K562 (cell line): ENCODE measurements around the gene MYOG. TPM values are rescaled to one million over a fixed set of nuclear protein-coding genes. Genes with fewer than 3 reads are reported as not detected.
A peak's percentile ranks its signal among the peaks of the same experiment; 100 is the strongest.

Source experiments
- ATAC-seq: fragments of 200-7000 bp; cut with Tn5 transposase; 3 replicates; pipeline ENCODE4 v1.9.1; 2020; ENCODE audit warnings: moderate library complexity
- BruUV-seq: library from RNA; stranded (reverse); fragments of 400-500 nt; replicated peaks from 2 replicates; lab custom pipeline; 2021; lab: Mats Ljungman, UMichigan
- CTCF ChIA-PET: fragments of 300-600 bp; formaldehyde crosslinking; extraction: SDS; loops from one replicate; lab custom pipeline; 2021; ENCODE audit warnings: low intra/inter-chr PET ratio; lab: Yijun Ruan, JAX
- POLR2A ChIA-PET: fragments of 300-600, 350-650 bp; sonication (Branson Sonifier 250); formaldehyde crosslinking; extraction: SDS; loops from one replicate; lab custom pipeline; 2021; ENCODE audit warnings: antibody characterized with exemption, inconsistent platforms; lab: Yijun Ruan, JAX
- DNase-seq, 4 experiments: peaks; one replicate each; pipeline versions ENCODE4 v3.0.0 to v3.0.0-alpha.2; 2011 to 2018; ENCODE audit warnings: low spot score in 3 of 4, mixed read lengths in 3 of 4; ENCODE audit errors: extremely low read depth in 1 of 4
- FAIRE-seq: peaks from 2 replicates; lab custom pipeline; 2011; peaks lifted over from hg19 to GRCh38; lab: Jason Lieb, UNC
- H2AFZ ChIP-seq: 2 replicates; pipeline ENCODE4 v1.6.0; 2011; ENCODE audit warnings: low read depth, low read length, control low read depth, inconsistent platforms
- H3K27ac ChIP-seq: fragments of 200-600 bp; 3 replicates; pipeline ENCODE4 v1.8.0; 2011; ENCODE audit warnings: low read depth, mild to moderate bottlenecking, control low read depth, inconsistent platforms, low read length, moderate library complexity, mixed read lengths; ENCODE audit errors: extremely low read depth
- H3K27me3 ChIP-seq, 2 experiments: fragments of 300-600 bp in 1 of 2; 2 replicates in 1 of 2; 3 replicates in 1 of 2; pipeline versions ENCODE4 v1.6.0 to v1.8.0; 2011; ENCODE audit warnings: inconsistent platforms in 2 of 2, low read length in 2 of 2, mild to moderate bottlenecking in 1 of 2, mixed read lengths in 1 of 2, moderate library complexity in 1 of 2; ENCODE audit not compliant: control insufficient read depth in 2 of 2, insufficient read depth in 2 of 2
- H3K36me3 ChIP-seq: fragments of 300-600 bp; 3 replicates; pipeline ENCODE4 v1.8.0; 2011; ENCODE audit warnings: mild to moderate bottlenecking, low read length, inconsistent platforms; ENCODE audit not compliant: control insufficient read depth, insufficient read depth
- H3K4me1 ChIP-seq, 2 experiments: fragments of 200-600 bp in 1 of 2; replicated peaks in 1 of 2; 2 replicates in 1 of 2; 3 replicates in 1 of 2; pipeline versions ENCODE4 v1.5.1 to v1.8.0; 2011; ENCODE audit warnings: inconsistent platforms in 2 of 2, low read length in 2 of 2, mild to moderate bottlenecking in 1 of 2, mixed read lengths in 1 of 2, moderate library complexity in 1 of 2; ENCODE audit not compliant: control insufficient read depth in 2 of 2, insufficient read depth in 2 of 2
- H3K4me2 ChIP-seq: 2 replicates; pipeline ENCODE4 v1.6.1; 2011; ENCODE audit warnings: low read length, control low read depth, inconsistent platforms, mixed read lengths; ENCODE audit not compliant: insufficient read depth
- H3K4me3 ChIP-seq: fragments of 200-600 bp; sonication (generic), shearing (Covaris generic); 2 replicates; pipeline ENCODE4 v1.5.1; 2016; ENCODE audit warnings: control low read depth, inconsistent platforms
- H3K79me2 ChIP-seq: fragments of 200-600 bp; 3 replicates; pipeline ENCODE4 v1.8.0; 2011; ENCODE audit warnings: low read length, inconsistent platforms; ENCODE audit not compliant: control insufficient read depth, insufficient read depth
- H3K9ac ChIP-seq, 2 experiments: 2 replicates each; pipeline versions ENCODE4 v1.6.0 to v1.6.1; 2011; ENCODE audit warnings: low read depth in 2 of 2, low read length in 2 of 2, control low read depth in 1 of 2, inconsistent platforms in 1 of 2, mild to moderate bottlenecking in 1 of 2, mixed read lengths in 1 of 2; ENCODE audit not compliant: insufficient read depth in 1 of 2
- H3K9me1 ChIP-seq: one replicate; pipeline ENCODE4 v1.6.0; 2011; ENCODE audit warnings: inconsistent platforms, mild to moderate bottlenecking, low read length, moderate library complexity; ENCODE audit not compliant: control insufficient read depth, insufficient read depth
- H3K9me3 ChIP-seq: replicated peaks from 2 replicates; pipeline ENCODE4 v1.5.1; 2011; ENCODE audit warnings: low read depth, low read length, inconsistent platforms; ENCODE audit not compliant: control insufficient read depth, insufficient read depth
- H4K20me1 ChIP-seq: replicated peaks from 2 replicates; pipeline ENCODE4 v1.6.1; 2011; ENCODE audit warnings: low read length, inconsistent platforms, mixed read lengths; ENCODE audit not compliant: control insufficient read depth, insufficient read depth
- CHCHD3 ChIP-seq: fragments of 250-450 bp; sonication (Bioruptor Pico); IDR thresholded peaks from 2 replicates; pipeline ENCODE4 v2.1.2; 2022; ENCODE audit warnings: mild to moderate bottlenecking
- ESRRB ChIP-seq: fragments of 250-450 bp; sonication (Bioruptor Pico); IDR thresholded peaks from 2 replicates; pipeline ENCODE4 v1.5.0; 2020; ENCODE audit warnings: mild to moderate bottlenecking, moderate library complexity, borderline replicate concordance
- FOXK2 ChIP-seq, 2 experiments: fragments of 450-650 bp; IDR thresholded peaks in 1 of 2; conservative IDR thresholded peaks in 1 of 2; 2 replicates each; pipeline ENCODE4 v1.6.1; 2016; ENCODE audit warnings: low read depth in 2 of 2, mild to moderate bottlenecking in 1 of 2
- HDAC8 ChIP-seq: fragments of 450-650 bp; IDR thresholded peaks from 2 replicates; pipeline ENCODE4 v1.6.1; 2016; ENCODE audit warnings: mild to moderate bottlenecking, missing genetic modification characterization, moderate library complexity, missing compliant biosample characterization
- HDGF ChIP-seq: fragments of 450-650 bp; IDR thresholded peaks from 2 replicates; pipeline ENCODE4 v1.6.1; 2016
- MAZ ChIP-seq, 2 experiments: fragments of 450-650 bp in 1 of 2; sonication (generic) in 1 of 2; formaldehyde crosslinking; IDR thresholded peaks in 1 of 2; conservative IDR thresholded peaks in 1 of 2; 2 replicates each; pipeline versions ENCODE4 v1.4.0 to v1.5.0; 2020; ENCODE audit warnings: mild to moderate bottlenecking in 1 of 2, missing genetic modification reagents in 1 of 2
- NELFE ChIP-seq: IDR thresholded peaks from 2 replicates; pipeline ENCODE4 v1.6.1; 2011; ENCODE audit warnings: mild to moderate bottlenecking; ENCODE audit not compliant: insufficient read depth, insufficient read length
- NR2C1 ChIP-seq, 2 experiments: fragments of 450-650 bp; IDR thresholded peaks; 2 replicates each; pipeline ENCODE4 v1.6.1; 2017; ENCODE audit warnings: mild to moderate bottlenecking in 2 of 2, antibody characterized with exemption in 1 of 2, inconsistent platforms in 1 of 2, missing compliant biosample characterization in 1 of 2, missing genetic modification characterization in 1 of 2
- NR4A1 ChIP-seq, 2 experiments: fragments of 250-450 bp in 1 of 2; fragments of 450-650 bp in 1 of 2; sonication (Bioruptor Pico) in 1 of 2; IDR thresholded peaks; 2 replicates each; pipeline versions ENCODE4 v1.4.0 to v1.6.1; 2016 to 2020; ENCODE audit warnings: mild to moderate bottlenecking in 2 of 2, missing compliant biosample characterization in 1 of 2, missing genetic modification characterization in 1 of 2, moderate library complexity in 1 of 2
- POU5F1 ChIP-seq: fragments of 150-350 bp; IDR thresholded peaks from 2 replicates; pipeline ENCODE4 v1.6.1; 2014; ENCODE audit warnings: borderline replicate concordance, low read length, low read depth, mild to moderate bottlenecking; ENCODE audit not compliant: partially characterized antibody
- TCF3 ChIP-seq: sonication (generic); formaldehyde crosslinking; IDR thresholded peaks from 2 replicates; pipeline ENCODE4 v1.4.0; 2020; ENCODE audit warnings: mild to moderate bottlenecking, missing genetic modification reagents
- ZNF551 ChIP-seq: fragments of 250-450 bp; sonication (Bioruptor Pico); IDR thresholded peaks from 2 replicates; pipeline ENCODE4 v1.5.0; 2021; ENCODE audit warnings: mild to moderate bottlenecking, moderate library complexity
- WGBS: fragments of 100-300 bp; shearing (Covaris generic); methylation state at CpG from one replicate; pipeline ENCODE4 v1.1.6; 2016; ENCODE audit warnings: low coverage, mixed read lengths; ENCODE audit not compliant: insufficient coverage; ENCODE audit errors: missing lambda C conversion rate; 5-methylcytosine and 5-hydroxymethylcytosine counted together
- in situ Hi-C: fragments of 300-500 bp; cut with MboI; formaldehyde crosslinking; loops from 4 replicates; pipeline ENCODE4 v1.15.0; 2018; ENCODE audit warnings: inconsistent platforms, mixed read lengths
- intact Hi-C: fragments of 100-400 bp; cut with micrococcal nuclease; formaldehyde crosslinking; loops from 2 replicates; pipeline ENCODE4 v1.14.2; 2022
- polyA plus RNA-seq, 8 experiments: library from polyadenylated mRNA; depleted of rRNA in 4 of 8; stranded (reverse) in 5 of 8; unstranded in 3 of 8; fragments of >200 nt; fragmentation: Nextera tagmentation in 2 of 8; fragmentation: Illumina TruSeq in 1 of 8; extraction: Ambion mirVana in 2 of 8; extraction: Trizol in 1 of 8; gene quantifications; 2 replicates each; pipeline versions ENCODE4 v1.2.1 to v1.2.3, GENCODE V29; 2011 to 2014; ENCODE audit warnings: inconsistent platforms in 1 of 8, missing spikeins in 1 of 8
- total RNA-seq, 7 experiments: library from RNA; depleted of rRNA in 6 of 7; stranded (reverse); fragments of >200 nt in 6 of 7; fragmentation: Illumina TruSeq in 2 of 7; extraction: Trizol in 2 of 7; gene quantifications; 2 replicates each; pipeline versions ENCODE4 v1.2.1 to v1.2.3, GENCODE V29; 2011 to 2021; ENCODE audit warnings: low replicate concordance in 1 of 7
- TF ChIP-seq, protein P1 (sequence below): sonication (generic); formaldehyde crosslinking; IDR thresholded peaks from 2 replicates; pipeline ENCODE4 v1.8.0; 2023; ENCODE audit warnings: missing genetic modification reagents, mild to moderate bottlenecking, borderline replicate concordance
- TF ChIP-seq, protein P2 (sequence below), 2 experiments: IDR thresholded peaks; 2 replicates each; pipeline ENCODE4 v1.6.1; 2012; ENCODE audit warnings: improper control_type of control experiment in 2 of 2, low read depth in 2 of 2, low read length in 2 of 2, borderline replicate concordance in 1 of 2

Gene MYOG
- total and polyA plus RNA-seq, 9 of the 15 experiments (the other 6 are each of a cell fraction or from before 2014, with no cell fraction given) = not detected

DNA sequence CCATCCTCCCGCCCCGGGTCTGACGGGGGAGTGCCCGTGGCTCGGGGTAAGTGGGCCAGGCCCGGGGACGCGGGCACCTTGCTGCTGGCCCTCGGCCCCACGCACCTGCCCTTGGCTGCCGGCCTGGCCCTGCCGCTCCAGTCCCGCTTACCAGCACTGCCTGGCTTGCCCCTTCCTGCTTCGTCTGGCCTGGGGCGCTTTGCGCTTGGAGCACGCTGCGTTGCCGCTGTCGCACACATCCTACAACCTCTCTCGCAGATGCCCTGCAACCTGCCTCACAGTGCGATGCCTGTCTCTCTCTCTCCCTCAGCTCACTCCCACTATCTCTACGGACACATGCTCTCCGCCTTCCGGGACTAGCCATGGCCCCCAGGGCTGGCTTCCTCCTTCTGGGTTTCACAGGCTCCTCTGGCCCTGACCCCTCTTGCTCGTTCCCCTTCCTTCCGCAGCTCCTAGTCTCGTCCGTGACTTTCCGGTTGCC is 9.7 kb downstream of the MYOG start:
- H3K36me3 ChIP-seq = no peaks in the 10 kb centered on the region
- H3K27ac ChIP-seq = no peak overlapping the region
- no peaks in the 10 kb centered on the region for H3K9me3 ChIP-seq
- no peak overlapping the region for H3K9ac ChIP-seq
- peaks cover 4% of the 10 kb centered on the region; the same call in 1 of the 2 replicates for H4K20me1 ChIP-seq
- H3K4me3 ChIP-seq = no peak overlapping the region
- no peak for FAIRE-seq
- DNase-seq = peak in 1 of 4 experiments; percentile 19
- H3K4me2 ChIP-seq = no peak overlapping the region
- no TSS peak for BruUV-seq
- H3K27me3 ChIP-seq = peaks cover 40 to 79% of the 10 kb centered on the region in 2 experiments
- intact Hi-C loops = no loop called here
- H3K79me2 ChIP-seq = no peaks in the 10 kb centered on the region
- POLR2A ChIA-PET = interaction anchor here (1.2 kb wide), 1 partner anchor 42 kb away, joined by 3 read pairs; no protein-coding TSS in a partner anchor
- H3K4me1 ChIP-seq = peaks cover 0 to 10% of the 10 kb centered on the region in 2 experiments; a peak in 2 of 5 replicates
- H2AFZ ChIP-seq = no peak overlapping the region
- CTCF ChIA-PET = no interaction called here
- H3K9me1 ChIP-seq = no peaks in the 10 kb centered on the region
- ATAC-seq = peak; percentile 55
- in situ Hi-C loops = no loop called here
- 7% methylated on average over 29 of the region's 30 CpGs for WGBS
- no peak for TF ChIP-seq NR4A1 (CRISPR knock-in tag; IDR thresholded peaks at IDR 0.05)
- TF ChIP-seq NR4A1 (tag; IDR thresholded peaks at IDR 0.05) = no peak
- TF ChIP-seq NR2C1 (IDR thresholded peaks at IDR 0.05) = no peak
- no peak for TF ChIP-seq NR2C1 (tag; IDR thresholded peaks at IDR 0.05)
- TF ChIP-seq NELFE = no peak
- TF ChIP-seq ZNF551 = no peak
- no peak for TF ChIP-seq MAZ (CRISPR knock-in tag; conservative IDR thresholded peaks at IDR 0.05 in 1 of 2, IDR thresholded peaks at IDR 0.05 in 1 of 2)
- TF ChIP-seq TCF3 (CRISPR knock-in tag) = peak; percentile 57; the same call in 1 of the 2 replicates
- TF ChIP-seq, protein P1, sequence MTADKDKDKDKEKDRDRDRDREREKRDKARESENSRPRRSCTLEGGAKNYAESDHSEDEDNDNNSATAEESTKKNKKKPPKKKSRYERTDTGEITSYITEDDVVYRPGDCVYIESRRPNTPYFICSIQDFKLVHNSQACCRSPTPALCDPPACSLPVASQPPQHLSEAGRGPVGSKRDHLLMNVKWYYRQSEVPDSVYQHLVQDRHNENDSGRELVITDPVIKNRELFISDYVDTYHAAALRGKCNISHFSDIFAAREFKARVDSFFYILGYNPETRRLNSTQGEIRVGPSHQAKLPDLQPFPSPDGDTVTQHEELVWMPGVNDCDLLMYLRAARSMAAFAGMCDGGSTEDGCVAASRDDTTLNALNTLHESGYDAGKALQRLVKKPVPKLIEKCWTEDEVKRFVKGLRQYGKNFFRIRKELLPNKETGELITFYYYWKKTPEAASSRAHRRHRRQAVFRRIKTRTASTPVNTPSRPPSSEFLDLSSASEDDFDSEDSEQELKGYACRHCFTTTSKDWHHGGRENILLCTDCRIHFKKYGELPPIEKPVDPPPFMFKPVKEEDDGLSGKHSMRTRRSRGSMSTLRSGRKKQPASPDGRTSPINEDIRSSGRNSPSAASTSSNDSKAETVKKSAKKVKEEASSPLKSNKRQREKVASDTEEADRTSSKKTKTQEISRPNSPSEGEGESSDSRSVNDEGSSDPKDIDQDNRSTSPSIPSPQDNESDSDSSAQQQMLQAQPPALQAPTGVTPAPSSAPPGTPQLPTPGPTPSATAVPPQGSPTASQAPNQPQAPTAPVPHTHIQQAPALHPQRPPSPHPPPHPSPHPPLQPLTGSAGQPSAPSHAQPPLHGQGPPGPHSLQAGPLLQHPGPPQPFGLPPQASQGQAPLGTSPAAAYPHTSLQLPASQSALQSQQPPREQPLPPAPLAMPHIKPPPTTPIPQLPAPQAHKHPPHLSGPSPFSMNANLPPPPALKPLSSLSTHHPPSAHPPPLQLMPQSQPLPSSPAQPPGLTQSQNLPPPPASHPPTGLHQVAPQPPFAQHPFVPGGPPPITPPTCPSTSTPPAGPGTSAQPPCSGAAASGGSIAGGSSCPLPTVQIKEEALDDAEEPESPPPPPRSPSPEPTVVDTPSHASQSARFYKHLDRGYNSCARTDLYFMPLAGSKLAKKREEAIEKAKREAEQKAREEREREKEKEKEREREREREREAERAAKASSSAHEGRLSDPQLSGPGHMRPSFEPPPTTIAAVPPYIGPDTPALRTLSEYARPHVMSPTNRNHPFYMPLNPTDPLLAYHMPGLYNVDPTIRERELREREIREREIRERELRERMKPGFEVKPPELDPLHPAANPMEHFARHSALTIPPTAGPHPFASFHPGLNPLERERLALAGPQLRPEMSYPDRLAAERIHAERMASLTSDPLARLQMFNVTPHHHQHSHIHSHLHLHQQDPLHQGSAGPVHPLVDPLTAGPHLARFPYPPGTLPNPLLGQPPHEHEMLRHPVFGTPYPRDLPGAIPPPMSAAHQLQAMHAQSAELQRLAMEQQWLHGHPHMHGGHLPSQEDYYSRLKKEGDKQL (CRISPR knock-in tag) = no peak
- TF ChIP-seq CHCHD3 (CRISPR knock-in tag) = no peak
- TF ChIP-seq HDGF = no peak
- TF ChIP-seq POU5F1 = no peak
- TF ChIP-seq FOXK2 (conservative IDR thresholded peaks at IDR 0.05 in 1 of 2, IDR thresholded peaks at IDR 0.05 in 1 of 2; ENCODE audit: low read depth in 2 of 2) = no peak
- no peak for TF ChIP-seq ESRRB (CRISPR knock-in tag)
- TF ChIP-seq, protein P2, sequence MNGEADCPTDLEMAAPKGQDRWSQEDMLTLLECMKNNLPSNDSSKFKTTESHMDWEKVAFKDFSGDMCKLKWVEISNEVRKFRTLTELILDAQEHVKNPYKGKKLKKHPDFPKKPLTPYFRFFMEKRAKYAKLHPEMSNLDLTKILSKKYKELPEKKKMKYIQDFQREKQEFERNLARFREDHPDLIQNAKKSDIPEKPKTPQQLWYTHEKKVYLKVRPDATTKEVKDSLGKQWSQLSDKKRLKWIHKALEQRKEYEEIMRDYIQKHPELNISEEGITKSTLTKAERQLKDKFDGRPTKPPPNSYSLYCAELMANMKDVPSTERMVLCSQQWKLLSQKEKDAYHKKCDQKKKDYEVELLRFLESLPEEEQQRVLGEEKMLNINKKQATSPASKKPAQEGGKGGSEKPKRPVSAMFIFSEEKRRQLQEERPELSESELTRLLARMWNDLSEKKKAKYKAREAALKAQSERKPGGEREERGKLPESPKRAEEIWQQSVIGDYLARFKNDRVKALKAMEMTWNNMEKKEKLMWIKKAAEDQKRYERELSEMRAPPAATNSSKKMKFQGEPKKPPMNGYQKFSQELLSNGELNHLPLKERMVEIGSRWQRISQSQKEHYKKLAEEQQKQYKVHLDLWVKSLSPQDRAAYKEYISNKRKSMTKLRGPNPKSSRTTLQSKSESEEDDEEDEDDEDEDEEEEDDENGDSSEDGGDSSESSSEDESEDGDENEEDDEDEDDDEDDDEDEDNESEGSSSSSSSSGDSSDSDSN (IDR thresholded peaks at IDR 0.05; ENCODE audit: borderline replicate concordance in 1 of 2, low read depth in 2 of 2, low read length in 2 of 2) = 0 out of 4 replicates have a peak, but pooled peaks of 1 of the 2 experiments have one; percentile 27
- TF ChIP-seq HDAC8 (tag) = no peak
